ENCODE measurements around the gene ZFYVE28. TPM values are rescaled to one million over a fixed set of nuclear protein-coding genes. Genes with fewer than 3 reads are reported as not detected.

The ZFYVE28 gene
- total RNA-seq, 1 donor from 2014 or later = 1.3 TPM

- H3K27me3 ChIP-seq (ENCODE audit: control insufficient read depth, insufficient read depth, low read length) = peaks cover 6% of the 10 kb centered on the region
- FAIRE-seq (no peak), DNase-seq (ENCODE audit: low read depth) (no peak)
- no peak for TF ChIP-seq CTCF (IDR thresholded peaks at IDR 0.05; ENCODE audit: insufficient read depth, low read length, severe bottlenecking)
- H3K36me3 ChIP-seq (ENCODE audit: control insufficient read depth, insufficient read depth, low read length) = no peaks in the 10 kb centered on the region
- no peak overlapping the region for H3K4me3 ChIP-seq (ENCODE audit: low read depth, low read length)
Observed at GRCh38 chr4:2423066-2423465, 4.6 kb upstream of the ZFYVE28 start.

- H3K27me3 ChIP-seq (ENCODE audit: control insufficient read depth, insufficient read depth, low read length) = peaks cover 11% of the 10 kb centered on the region
- FAIRE-seq = no peak
- no peak for TF ChIP-seq CTCF (IDR thresholded peaks at IDR 0.05; ENCODE audit: insufficient read depth, low read length, severe bottlenecking)
- no peaks in the 10 kb centered on the region for H3K36me3 ChIP-seq (ENCODE audit: control insufficient read depth, insufficient read depth, low read length)
- H3K4me3 ChIP-seq (ENCODE audit: low read depth, low read length) = no peak overlapping the region
- no peak for DNase-seq (ENCODE audit: low read depth)
Observed at GRCh38 chr4:2421928-2422327, 3.5 kb upstream of the ZFYVE28 start.

DNA sequence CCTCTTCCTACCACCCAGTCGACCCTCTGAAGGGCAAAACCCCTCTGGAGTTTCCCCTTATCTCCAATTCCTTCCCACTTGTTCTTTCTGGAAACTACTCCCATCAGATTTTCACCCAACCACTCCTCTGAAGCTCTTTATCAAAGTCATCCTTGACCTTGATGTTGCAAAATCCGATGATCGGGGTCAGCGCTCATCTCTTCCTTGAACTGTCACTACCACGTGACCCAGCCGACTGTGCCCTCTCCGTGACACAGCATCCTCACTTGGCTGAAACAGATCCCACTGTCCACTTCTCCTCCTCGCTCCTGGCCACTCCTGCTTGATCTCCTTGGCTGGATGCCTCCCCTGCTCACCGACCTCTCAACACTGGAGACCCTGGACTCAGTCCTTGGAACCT lies 1.4 kb upstream of the ZFYVE28 start:
- Histone ChIP-seq H3K27me3 (ENCODE audit: control insufficient read depth, insufficient read depth, low read length) (peaks cover 17% of the 10 kb centered on the region), H3K36me3 (ENCODE audit: control insufficient read depth, insufficient read depth, low read length) (no peaks in the 10 kb centered on the region), H3K4me3 (ENCODE audit: low read depth, low read length) (no peak overlapping the region)
- DNase-seq (ENCODE audit: low read depth) = no peak
- FAIRE-seq = no peak
- no peak for TF ChIP-seq CTCF (IDR thresholded peaks at IDR 0.05; ENCODE audit: insufficient read depth, low read length, severe bottlenecking)

DNA sequence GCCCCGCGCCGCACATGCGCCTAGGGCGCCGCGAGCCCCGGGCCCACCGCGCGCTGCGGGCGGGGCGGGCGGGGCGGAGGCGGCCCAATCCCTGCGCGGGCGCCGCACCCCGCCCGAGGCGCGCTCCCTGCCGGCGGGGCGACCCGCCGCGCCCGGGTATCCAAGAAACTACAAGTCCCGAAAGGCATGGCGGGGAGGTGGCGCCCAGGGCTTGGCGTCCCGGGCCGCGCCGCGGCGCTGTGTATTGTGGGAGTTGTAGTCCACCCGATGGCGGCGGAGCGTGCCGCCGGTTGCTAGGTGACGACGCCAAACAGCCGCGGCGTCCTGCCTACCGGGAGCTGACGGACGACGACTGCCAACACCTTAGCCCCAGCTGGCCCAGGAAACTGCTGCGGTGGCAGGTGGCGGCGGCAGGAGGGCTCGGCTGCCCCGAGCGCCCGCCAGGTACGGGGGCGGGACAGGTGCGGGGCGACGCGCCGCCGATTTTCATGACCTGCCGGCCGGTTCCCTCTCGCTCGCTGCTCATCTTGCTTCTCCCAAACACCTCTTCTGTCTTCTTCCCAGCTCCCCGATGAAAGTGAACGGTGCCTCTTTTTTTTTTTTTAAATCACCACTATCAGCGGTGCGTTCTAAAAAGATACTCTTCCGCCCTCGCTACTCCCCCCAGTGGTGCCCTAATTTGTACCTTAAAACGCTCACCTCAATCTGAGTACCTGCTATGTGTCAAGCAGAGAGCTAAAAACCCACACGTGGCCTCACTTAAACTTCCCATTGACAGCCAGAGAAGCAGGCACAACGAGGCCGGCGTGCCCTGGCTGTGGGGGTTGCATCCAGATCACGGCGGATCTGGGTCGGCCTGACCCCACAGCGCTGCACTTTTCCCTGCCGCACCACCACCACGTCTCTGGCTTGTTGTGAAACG lies 466 bp upstream of the ZFYVE28 start, which contains the start of gene CFAP99:
CFAP99 (plus strand) TSS at position 306 of the 922 bp plus-strand sequence.
- peak; percentile 84 for DNase-seq (ENCODE audit: low read depth)
- peak within 1 kb of the TSS; percentile 41 for H3K4me3 ChIP-seq (ENCODE audit: low read depth, low read length)
- TF ChIP-seq CTCF (IDR thresholded peaks at IDR 0.05; ENCODE audit: insufficient read depth, low read length, severe bottlenecking) = peak; percentile 1
- peaks cover 17% of the 10 kb centered on the region for H3K27me3 ChIP-seq (ENCODE audit: control insufficient read depth, insufficient read depth, low read length)
- FAIRE-seq = no peak
- no peaks in the 10 kb centered on the region for H3K36me3 ChIP-seq (ENCODE audit: control insufficient read depth, insufficient read depth, low read length)

DNA sequence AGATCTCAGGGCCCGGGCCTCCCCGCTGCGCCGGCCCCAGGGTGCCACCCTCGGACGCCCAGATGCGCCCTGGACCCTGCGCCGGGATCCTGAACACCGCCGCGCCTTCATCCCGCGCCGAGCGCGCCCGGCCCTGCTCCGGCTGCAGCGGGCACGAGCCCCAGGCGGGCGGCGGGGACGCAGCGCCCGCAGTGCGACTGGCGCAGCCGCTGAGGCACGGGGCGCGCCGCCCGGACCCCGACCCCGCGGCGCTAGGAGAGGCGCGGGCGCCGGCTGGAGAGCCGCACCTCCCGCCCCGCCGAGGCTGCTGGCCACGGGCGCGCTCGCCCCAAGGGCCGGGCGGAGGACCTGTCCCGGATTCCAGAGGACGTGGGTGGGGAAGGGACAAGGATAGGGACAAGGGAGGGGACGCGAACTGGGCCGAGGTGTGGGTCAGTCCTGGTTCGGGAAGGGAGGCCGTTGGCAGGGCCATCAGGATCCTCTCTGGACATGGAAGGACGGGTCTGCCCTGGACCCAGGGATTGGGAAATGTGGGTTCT lies 1.1 kb downstream of the ZFYVE28 start:
- Histone ChIP-seq H3K4me3 (ENCODE audit: low read depth, low read length) (peak overlapping the region; percentile 41), H3K36me3 (ENCODE audit: control insufficient read depth, insufficient read depth, low read length) (no peaks in the 10 kb centered on the region), H3K27me3 (ENCODE audit: control insufficient read depth, insufficient read depth, low read length) (peaks cover 17% of the 10 kb centered on the region)
- FAIRE-seq = no peak
- no peak for TF ChIP-seq CTCF (IDR thresholded peaks at IDR 0.05; ENCODE audit: insufficient read depth, low read length, severe bottlenecking)
- no peak for DNase-seq (ENCODE audit: low read depth)
